Epidermal melanocyte (primary cell): ENCODE measurements around the gene PTTG2.
"Not testable (repeated sequence)": the region's sequence is repeated elsewhere in the genome, so short reads cannot be mapped to it uniquely, and the experiment has no call there.

ENCODE experiments used
- DNase-seq: peaks from one replicate; pipeline ENCODE4 v3.0.0; 2011; ENCODE audit warnings: low spot score; ENCODE audit not compliant: insufficient read length

Gene PTTG2

DNA sequence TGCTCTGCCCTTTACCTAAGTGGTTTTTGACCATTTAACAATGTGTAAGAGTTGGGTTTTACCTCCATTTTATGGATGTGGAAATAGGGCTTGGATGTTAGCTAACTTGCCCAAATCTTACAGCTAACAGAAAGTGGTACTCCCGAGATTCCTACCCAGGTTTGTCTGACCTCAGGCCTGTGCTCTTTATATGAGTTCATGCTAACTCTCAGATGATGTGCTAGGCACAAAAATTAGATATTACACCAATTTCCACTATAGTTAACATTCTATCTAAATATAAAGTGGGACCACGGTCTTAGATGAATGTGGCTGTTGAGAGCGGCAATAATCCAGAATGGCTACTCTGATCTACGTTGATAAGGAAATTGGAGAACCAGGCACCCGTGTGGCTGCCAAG lies at the start of gene PTTG2:
PTTG2 (plus strand) TSS at position 301 of the 400 bp plus-strand sequence; CDS start at position 338, 37 bp downstream.
- DNase-seq = no peak

DNA sequence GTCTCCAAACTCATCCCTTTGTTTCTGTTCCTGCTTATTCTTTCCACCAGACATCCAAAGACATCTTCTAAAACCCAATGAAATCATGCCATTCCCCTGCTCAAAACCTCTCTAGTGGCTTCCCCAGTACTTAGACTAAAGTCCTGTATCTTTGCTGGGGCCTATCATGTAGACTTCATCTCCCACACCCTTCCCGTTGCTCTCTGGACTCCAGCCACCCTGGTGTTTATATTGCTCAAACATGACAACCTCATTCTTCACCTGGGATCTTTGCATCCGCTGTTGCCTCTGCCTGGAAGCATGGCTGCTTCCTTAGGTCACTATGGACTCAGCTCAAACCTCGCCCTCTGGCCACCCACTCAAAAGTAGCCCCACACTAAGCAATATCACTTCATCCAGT lies 45.7 kb upstream of the PTTG2 start:
- no peak for DNase-seq

DNA sequence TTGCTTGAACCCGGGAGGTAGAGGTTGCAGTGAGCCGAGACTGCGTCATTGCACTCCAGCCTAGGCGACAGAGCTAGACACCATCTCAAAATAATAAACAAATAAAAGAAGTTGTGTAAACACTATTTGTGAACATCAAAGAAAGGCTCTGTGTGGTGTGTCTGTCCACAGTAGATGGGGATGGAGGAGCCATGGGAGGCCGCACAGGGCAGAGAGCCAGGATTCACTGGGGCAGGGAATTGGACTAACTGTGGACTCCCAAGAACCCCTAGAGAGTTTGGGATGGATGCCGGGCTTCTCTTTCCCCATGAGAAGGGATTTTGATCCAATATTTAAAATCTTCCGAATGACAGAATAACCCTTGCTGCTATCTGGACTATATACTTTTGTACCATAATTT lies 42.8 kb upstream of the PTTG2 start:
- no peak for DNase-seq

DNA sequence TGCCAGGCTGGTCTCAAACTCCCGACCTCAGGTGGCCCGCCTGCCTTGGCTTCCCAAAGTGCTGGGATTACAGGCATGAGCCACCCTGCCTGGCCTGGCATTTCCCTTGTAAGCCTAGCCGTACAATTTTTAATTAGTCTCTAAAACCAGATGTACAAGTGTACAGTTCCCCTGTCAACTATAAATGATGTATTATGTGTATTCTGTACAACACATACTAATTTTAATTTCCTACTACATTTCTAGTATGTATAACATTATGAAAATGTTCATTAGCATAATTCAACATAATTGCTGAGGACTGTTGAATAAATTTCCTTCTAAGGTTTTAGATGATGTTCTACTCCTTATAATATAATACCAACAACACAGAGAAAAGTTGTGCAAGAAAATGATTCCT lies 41.5 kb upstream of the PTTG2 start:
- no peak for DNase-seq

DNA sequence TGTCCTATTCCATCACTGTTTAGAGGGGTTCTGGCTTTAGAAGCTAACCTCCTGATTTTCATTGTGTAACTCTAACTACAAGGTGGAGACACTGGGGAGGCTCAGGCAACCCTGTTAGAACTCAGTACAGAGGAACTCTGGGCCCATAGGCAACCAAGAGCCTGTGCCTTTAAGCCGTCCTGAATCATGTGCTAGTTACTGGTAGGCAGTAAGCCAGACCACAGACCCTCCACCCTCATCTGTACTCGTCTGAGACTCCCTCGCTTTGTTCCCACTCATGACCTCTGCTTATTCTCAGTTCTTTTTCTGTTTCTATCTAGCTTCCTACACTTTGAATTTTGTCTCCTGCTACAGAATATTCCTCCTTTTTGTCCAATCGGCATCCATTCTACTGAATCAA lies 37.9 kb upstream of the PTTG2 start:
- DNase-seq = no peak

DNA sequence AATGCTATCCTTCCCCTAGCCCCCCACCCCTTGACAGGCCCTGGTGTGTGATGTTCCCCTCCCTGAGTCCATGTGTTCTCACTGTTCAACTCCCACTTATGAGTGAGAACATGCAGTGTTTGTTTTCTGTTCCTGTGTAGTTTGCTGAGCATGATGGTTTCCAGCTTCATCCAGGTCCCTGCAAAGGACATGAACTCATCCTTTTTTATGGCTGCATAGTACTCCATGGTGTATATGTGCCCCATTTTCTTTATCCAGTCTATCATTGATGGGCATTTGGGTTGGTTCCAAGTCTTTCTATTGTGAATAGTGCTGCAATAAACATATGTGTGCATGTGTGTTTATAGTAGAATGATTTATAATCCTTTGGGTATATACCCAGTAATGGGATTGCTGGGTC lies 37.1 kb upstream of the PTTG2 start:
- not testable (repeated sequence) for DNase-seq

DNA sequence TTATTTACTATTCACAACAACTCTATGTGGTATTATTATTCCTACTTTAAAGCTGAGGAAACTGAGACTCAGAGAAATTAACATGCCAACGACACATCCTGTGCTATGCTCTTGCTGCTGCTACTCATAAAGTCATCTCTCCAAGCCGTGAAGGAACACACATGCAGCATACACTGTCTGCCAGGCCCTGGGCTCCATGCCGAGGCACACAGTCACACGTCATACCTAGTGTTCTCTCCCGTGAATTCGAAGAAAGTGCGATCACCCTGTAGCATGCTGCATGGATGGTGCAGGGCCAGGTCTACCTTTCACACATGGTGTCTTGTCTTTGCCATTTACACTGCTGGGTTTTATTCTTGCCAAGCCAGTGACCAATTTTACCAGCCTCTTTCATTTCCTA lies 35.3 kb upstream of the PTTG2 start:
- no peak for DNase-seq

DNA sequence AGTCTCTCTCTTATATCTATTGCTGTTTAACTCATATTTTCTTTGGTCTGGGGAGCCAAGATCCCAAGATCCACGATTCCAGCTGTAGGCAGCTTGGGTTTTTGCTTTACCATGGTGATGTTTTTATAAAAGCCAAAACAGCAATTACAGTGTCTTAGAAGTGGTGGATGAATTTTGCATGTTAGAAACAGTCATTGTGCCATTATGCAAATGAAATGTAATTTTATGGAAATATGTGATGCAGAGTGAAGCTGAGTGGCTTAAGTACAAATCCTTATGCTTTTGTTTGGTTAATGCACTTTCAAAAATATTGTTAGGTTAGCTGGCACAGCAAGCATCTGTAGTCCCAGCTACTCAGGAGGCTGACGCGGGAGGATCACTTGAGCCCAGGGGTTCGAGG lies 32.8 kb upstream of the PTTG2 start:
- DNase-seq = no peak

DNA sequence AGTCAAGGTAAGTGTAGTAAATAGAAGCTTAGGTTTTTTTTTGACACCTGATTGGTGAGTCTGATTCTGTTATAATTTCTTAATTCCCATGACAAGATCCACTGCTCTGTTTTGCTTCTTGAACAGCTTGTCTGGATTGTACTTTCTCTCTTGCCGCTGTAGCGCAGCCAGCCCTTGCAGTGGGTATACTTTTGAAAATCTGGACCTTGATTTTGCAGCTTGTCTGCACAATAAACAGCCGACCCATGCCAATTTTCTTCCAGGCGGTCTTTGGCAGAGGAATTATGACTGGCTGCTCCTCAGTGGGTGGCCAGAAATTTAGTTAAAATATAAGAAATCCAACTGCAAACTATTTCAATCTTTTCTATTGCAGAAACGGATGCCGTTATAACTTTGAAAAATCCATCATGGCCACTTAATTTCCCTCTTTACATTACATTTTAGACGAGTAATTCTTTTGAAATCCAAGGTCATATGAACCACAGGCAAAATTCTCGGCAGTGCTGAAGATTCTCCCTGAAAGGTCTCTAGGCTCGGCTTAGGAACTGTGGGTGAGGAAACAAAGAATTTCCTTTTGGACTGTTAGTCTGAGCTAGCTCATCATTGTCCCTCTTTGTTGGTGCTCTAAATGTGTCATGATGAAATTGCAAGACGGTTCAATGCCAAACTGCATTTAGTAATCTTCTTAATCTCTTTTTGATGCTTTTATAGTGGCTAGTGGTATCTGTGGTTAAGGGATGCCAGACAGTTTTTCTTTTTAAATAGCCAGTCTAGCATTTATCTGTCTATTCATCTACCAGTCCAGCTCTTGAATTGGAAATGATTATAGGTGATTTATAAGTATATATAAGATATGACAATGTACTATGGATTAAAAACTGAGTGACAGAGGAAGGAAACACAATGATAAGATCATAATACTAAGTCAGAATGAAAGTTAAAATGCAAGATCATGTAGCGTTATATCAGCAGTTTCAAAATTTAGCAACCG lies 31.5 kb upstream of the PTTG2 start:
- no peak for DNase-seq

DNA sequence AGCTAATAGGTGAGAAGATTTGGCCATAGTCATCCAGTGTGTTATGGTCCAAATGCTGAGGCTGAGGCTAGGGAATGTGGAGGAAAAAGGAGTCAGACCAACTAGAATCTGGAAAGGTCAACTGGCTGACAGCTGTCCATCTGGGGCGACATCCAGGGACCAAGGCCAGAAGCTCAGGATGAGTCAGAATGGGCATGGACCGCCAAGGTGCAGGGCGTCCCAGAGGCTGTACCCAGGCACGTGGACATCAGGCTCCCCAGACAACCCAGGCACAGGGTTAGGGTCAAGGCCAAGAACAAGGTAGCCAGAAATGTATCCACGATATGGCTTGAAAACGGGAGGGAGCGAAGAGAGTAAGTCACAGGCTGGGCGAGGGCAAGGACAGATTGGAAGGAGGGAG lies 26.1 kb upstream of the PTTG2 start:
- no peak for DNase-seq

DNA sequence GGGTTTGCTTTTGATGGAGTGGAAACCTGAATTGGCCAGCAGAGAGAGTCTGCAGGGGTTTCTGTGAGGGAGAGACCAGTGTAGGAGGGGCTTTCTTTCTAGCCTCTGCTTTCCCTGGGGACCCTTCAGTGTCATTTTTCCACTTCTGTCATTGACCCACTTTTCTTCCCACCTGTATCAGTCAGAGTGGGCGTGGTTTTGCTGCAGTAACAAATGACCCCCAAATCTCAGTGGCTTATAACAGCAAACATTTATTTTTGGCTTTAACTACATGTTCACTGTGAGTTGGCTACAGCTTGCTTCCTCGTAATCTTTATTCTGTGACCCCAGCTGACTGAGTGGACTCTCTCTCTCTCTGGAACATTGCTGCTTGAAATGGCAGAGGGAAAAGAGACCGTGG lies 25.6 kb upstream of the PTTG2 start:
- DNase-seq = no peak

DNA sequence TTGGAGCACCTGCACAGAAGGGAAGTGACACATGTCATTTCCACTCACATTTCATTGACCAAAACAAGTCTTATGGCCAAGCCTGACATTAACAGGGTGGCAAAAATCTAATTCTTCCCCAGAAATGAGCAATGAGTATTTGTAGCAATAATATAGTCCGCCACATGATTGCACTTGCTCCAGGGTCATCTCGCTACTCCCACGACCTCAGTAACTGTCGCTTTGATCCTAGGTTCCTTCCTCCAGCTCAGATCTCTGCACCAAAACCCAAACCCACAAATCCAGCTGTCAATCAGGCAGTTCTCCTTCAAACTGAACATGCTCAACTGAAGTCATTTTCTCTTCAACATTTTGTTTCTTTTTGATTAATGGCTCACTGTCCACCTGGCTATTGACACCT lies 25.2 kb upstream of the PTTG2 start:
- no peak for DNase-seq

DNA sequence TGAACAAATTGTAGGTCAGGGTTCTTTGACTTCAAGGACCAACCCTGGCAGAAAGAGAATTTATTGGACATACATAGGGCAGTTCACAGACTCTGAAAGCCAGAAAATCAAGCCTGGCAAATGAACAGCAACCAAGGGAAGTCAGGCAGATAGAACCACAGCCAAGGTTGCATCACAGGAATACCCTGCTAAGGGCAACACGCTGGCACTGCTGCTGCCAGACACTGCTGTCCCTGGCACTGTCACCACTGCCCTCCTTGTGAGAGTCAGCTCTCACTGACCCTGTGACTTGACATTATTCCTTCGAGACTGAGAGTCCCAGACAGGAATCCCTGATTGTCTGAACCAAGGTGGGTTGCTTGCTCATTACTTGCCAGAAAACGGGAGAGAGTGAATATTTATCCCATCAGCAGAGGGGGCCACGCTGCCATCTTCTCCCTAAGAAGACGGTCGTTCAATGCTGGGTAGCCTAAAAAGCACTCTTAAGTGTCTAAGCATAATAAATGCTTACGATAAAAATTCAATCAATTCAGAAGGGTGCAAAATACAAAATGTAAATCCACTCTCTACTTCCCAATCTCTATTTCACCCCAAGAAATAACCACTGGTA lies 23.2 kb upstream of the PTTG2 start:
- no peak for DNase-seq

DNA sequence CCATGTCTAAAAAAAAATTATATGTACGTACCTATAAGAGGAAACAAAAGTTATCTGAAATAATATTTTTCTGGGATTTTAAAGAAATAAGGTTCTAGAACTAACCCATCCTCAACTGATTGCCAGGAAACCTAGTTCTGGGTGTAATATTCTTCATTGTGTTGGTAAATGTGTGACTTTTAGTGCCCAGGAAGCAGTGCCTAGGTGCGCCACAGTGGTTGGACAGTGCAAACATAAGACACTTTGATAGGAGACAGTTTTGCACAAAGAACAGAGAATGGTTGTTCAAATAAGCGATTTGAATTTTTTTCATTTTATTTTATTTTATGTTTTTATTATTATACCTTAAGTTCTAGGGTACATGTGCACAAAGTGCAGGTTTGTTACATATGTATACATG lies 22.0 kb upstream of the PTTG2 start:
- DNase-seq = no peak

DNA sequence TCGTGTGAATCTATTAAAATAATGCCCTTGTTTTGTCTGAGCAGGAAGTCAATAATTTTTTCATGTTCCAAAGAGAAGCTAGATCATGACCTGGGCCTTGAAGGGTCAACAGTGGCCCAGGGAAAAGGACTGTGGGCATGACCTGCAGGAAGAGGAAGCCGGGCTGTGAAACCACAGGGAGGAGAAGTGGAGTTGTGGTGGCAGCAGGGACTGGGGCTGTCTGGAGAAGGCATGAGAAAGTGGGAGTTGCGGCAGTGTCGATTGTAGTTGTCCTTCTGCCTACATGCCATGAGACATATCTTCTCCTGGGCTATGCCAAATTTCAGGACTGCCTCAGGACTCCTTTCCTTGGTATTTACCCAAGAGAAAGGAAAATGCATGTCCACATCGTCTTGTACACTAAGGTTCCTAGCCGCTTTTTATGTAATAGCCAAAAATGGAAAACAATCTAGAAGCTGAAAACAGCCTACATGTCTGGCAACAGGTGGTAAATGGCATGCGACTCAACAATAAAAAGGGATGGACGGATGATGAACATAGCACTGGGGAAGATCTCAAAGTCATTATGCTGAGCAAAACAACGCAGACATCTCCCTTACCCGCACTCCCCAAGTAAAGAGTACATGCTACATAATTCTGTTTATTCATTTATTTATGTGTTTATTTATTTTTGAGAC lies 13.6 kb upstream of the PTTG2 start:
- no peak for DNase-seq

DNA sequence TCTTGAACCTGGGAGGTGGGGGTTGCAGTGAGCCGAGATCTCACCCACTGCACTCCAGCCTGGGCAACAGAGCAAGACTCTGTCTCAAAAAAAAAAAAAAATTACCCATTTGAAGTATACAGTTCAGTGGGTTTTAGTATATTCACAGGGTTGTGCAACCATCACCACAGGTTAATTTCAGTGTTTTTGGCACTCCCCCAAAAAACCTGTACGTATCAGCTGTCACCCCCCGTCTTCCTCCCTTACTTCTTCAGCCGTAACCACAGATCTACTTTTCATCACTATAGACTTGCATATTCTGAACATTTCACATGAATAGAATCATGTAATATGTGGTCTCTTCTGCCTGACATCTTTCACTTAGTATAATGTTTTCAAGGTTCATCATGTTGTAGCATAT lies 11.7 kb upstream of the PTTG2 start:
- DNase-seq = no peak

DNA sequence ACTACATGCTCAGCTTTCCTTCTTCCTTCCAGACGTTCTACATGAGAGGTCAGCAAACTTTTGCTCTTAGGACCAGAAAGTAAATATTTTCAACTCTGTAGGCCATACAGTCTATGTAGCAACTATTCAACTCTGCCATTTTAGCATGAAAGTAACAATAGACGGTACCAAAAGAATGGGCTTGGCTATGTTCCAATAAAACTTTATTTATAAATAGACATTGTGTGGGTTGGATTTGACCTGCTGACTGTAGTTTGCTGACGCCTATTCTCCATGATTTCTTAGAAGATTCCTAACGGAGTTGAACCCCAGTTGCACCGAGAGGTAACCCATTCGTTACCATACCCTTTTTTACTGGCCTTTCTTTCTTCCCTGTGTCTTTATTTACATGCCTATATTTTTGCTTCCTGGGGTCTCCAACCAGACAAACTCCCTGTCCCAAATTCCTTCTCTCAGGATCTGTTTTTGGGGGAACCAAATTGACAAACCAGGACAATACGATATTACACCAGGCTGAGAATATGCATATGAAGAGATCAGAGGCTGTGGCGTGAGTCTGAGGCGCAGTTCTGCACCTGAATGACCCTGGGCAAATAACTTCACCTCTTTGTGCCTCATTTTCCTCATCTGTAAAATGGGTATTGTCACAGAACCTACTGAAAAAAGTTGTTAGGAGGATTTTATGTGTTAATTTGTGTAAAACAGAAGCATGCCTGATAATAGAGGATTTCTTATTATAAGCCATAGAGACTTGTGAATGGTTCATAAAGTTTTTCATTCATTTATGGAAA lies 10.4 kb upstream of the PTTG2 start:
- DNase-seq = no peak

DNA sequence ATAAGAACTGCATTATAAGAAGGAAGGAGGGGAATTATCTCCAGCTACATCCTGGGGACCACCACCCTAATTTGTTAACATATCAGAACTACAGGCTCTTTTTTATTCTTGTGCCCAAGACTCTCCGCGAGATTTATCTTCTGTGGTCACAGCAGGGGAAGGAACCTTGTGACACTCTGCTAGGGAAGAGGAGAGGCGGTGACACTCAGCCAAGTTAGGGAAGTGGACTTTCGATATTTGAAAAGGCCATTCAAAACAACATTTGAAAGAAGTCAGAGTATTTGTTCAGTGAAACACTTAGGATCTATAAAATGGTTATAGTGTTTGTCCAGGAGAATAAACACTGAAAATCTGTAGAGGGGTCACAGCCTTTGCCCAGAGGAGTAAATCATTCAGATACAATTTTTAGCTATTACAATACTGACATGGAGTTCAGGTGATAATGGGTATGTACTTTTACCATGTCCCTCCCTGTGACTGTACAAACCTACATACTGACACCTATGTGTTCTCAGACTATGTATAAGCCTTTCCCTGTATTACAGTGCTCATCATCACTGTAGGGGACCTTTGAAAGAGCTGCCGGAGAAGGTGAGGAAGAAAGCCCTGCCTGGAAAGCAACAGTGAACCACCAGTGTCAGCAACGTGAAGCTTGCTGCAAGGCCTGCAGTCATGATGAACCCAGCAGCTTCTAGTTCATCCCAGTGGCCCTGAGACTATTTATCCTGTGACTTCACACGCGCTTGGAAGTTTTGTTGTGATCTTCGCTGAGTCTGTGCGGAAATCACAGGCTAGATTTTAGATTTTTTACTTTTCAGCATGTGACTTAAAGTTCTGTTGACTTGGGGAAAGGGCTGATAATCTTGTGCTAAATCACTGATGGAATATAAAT lies 8.5 kb upstream of the PTTG2 start:
- DNase-seq = no peak

DNA sequence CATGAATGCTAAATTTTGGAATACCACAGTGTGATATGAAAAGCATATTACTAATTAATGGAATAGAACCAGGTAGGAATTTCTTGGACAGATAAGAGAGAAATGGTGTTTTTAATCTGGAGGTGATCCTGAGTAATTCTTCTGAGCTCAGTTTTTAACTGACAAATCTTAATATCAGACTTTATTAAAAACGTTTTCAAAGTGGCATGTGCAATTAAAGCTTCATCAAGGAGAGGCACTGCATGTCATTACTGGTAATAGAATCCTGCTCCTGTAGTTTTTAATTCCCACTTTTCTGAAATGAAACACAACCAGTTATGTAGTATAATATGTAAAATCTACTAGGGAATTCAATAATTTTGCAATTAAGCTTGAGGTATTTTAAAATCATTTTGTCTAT lies 7.0 kb upstream of the PTTG2 start:
- no peak for DNase-seq

DNA sequence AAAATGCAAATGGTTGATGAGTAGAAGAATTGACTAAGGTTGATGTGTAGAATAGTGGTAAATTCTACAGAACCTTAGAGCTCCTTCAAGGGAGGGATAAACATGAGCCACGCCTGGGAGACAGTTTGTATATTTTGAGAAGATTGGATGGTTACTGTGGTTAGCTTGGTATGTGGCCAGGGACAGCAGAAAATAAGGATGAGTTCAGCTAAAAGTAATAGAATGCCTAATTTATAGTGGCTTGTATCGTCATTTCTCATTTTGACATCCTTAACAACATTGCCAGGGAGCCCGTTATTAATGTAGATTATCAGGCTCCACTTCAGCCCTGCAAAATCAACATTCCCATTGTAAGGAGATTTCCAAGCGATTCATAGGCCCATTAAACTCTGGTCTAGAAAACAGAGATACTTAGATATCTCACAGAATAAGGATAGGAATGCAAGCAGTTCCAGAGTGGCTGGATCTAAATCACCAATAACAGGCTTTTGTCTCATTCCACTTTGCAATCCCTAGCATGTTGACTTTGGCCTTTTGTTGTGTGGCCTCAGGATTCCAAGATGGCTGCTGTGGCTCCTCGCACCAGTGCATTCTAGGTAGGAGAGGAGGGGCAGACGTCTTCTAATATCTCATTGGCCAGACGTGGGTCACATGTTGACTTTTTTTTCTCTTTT lies 6.4 kb upstream of the PTTG2 start:
- DNase-seq = no peak
